Vagina (tissue), 2 donors: ENCODE data around the gene CCDC13. TPM values are rescaled to one million over a fixed set of nuclear protein-coding genes. Genes with fewer than 3 reads are reported as not detected.
A peak's percentile ranks its signal among the peaks of the same experiment; 100 is the strongest.

Experiments
- DNase-seq, 2 donors: peaks; one replicate each; pipeline ENCODE4 v3.0.0-alpha.2; 2017; ENCODE audit errors: extremely low spot score in 2 of 2
- H3K27ac ChIP-seq: fragments of 200-600 bp; sonication (generic); one replicate; pipeline ENCODE4 v1.5.1; 2019
- H3K27me3 ChIP-seq: fragments of 200-600 bp; sonication (generic); one replicate; pipeline ENCODE4 v1.5.1; 2019
- H3K36me3 ChIP-seq, 2 donors: fragments of 200-600 bp; sonication (generic); one replicate each; pipeline ENCODE4 v1.5.1; 2017 to 2019
- H3K4me1 ChIP-seq: fragments of 200-600 bp; sonication (generic); one replicate; pipeline ENCODE4 v1.5.1; 2019
- H3K4me3 ChIP-seq, 2 donors: fragments of 200-600 bp; sonication (generic); 1 replicate in 1 of 2; 2 replicates in 1 of 2; pipeline ENCODE4 v1.5.1; 2016 to 2019
- H3K9me3 ChIP-seq: fragments of 200-600 bp; sonication (generic); one replicate; pipeline ENCODE4 v1.5.1; 2019
- CTCF ChIP-seq, 3 experiments: fragments of 450-650 bp in 2 of 3; fragments of 200-600 bp in 1 of 3; sonication (generic) in 1 of 3; IDR thresholded peaks; one replicate each; pipeline ENCODE4 v1.5.1; 2017 to 2019; ENCODE audit warnings: antibody characterized with exemption in 3 of 3, mild to moderate bottlenecking in 2 of 3, moderate library complexity in 2 of 3
- POLR2A ChIP-seq, 2 donors: fragments of 450-650 bp; IDR thresholded peaks; one replicate each; pipeline ENCODE4 v1.6.1; 2017; ENCODE audit warnings: antibody characterized with exemption in 2 of 2, mild to moderate bottlenecking in 2 of 2, moderate library complexity in 2 of 2
- POLR2AphosphoS5 ChIP-seq, 2 donors: sonication (generic); formaldehyde crosslinking; IDR thresholded peaks; one replicate each; pipeline ENCODE4 v1.9.0; 2017; ENCODE audit warnings: antibody characterized with exemption in 2 of 2, mild to moderate bottlenecking in 2 of 2, low read depth in 1 of 2; ENCODE audit not compliant: insufficient read depth in 1 of 2
- intact Hi-C: fragments of 100-400 bp; cut with DNase I; formaldehyde crosslinking; loops from one replicate; pipeline ENCODE4 v1.15.1; 2023
- total RNA-seq: library from RNA; depleted of rRNA; stranded (reverse); fragments of >200 nt; gene quantifications from one replicate; pipeline ENCODE4 v1.2.3, GENCODE V29; 2016

CCDC13 gene
- total RNA-seq, 1 donor from 2014 or later, result 1.2 TPM

GRCh38 chr3:42790714-42791229, 17.7 kb upstream of the CCDC13 start:
- TF ChIP-seq CTCF (IDR thresholded peaks at IDR 0.05) (no peak), POLR2A (IDR thresholded peaks at IDR 0.05) (no peak), POLR2AphosphoS5 (IDR thresholded peaks at IDR 0.05; ENCODE audit: insufficient read depth in 1 of 2, low read depth in 1 of 2) (no peak)
- no peak for DNase-seq
- intact Hi-C loops, result no loop called here
- Histone ChIP-seq H3K27me3 (no peaks in the 10 kb centered on the region), H3K4me3 (no peak overlapping the region), H3K9me3 (no peaks in the 10 kb centered on the region), H3K36me3 (peaks cover 0 to 29% of the 10 kb centered on the region in 2 donors), H3K4me1 (no peaks in the 10 kb centered on the region), H3K27ac (no peak overlapping the region)

- intact Hi-C loops, result loop anchor here (10.0 kb wide), 1 partner anchor 58 kb away; no protein-coding TSS in a partner anchor
- Histone ChIP-seq H3K27me3 (no peaks in the 10 kb centered on the region), H3K36me3 (peaks cover 0 to 33% of the 10 kb centered on the region in 2 donors)
These were observed 13.6 kb upstream of the CCDC13 start for GRCh38 chr3:42786631-42787030.

GRCh38 chr3:42786212-42786611, 13.2 kb upstream of the CCDC13 start:
- intact Hi-C loops, result loop anchor here (10.0 kb wide), 1 partner anchor 59 kb away; no protein-coding TSS in a partner anchor
- peaks cover 0 to 33% of the 10 kb centered on the region in 2 donors for H3K36me3 ChIP-seq
- H3K9me3 ChIP-seq, result no peaks in the 10 kb centered on the region
- TF ChIP-seq POLR2A (IDR thresholded peaks at IDR 0.05) (no peak), POLR2AphosphoS5 (IDR thresholded peaks at IDR 0.05; ENCODE audit: insufficient read depth in 1 of 2, low read depth in 1 of 2) (no peak), CTCF (IDR thresholded peaks at IDR 0.05) (no peak)
- no peaks in the 10 kb centered on the region for H3K27me3 ChIP-seq
- H3K4me3 ChIP-seq, result no peak overlapping the region
- no peak for DNase-seq
- H3K4me1 ChIP-seq, result no peaks in the 10 kb centered on the region
- H3K27ac ChIP-seq, result no peak overlapping the region

More at GRCh38 chr3:42786631-42787030, 13.6 kb upstream of the CCDC13 start:
- Histone ChIP-seq H3K4me3 (no peak overlapping the region), H3K27ac (no peak overlapping the region), H3K9me3 (no peaks in the 10 kb centered on the region), H3K4me1 (no peaks in the 10 kb centered on the region)
- no peak for TF ChIP-seq POLR2A (IDR thresholded peaks at IDR 0.05)
- no peak for TF ChIP-seq POLR2AphosphoS5 (IDR thresholded peaks at IDR 0.05; ENCODE audit: insufficient read depth in 1 of 2, low read depth in 1 of 2)
- no peak for TF ChIP-seq CTCF (IDR thresholded peaks at IDR 0.05)
- no peak for DNase-seq

GRCh38 chr3:42780892-42781700, 8.0 kb upstream of the CCDC13 start:
- peak; percentile 14 to 18 for TF ChIP-seq POLR2AphosphoS5 (IDR thresholded peaks at IDR 0.05; ENCODE audit: insufficient read depth in 1 of 2, low read depth in 1 of 2)
- TF ChIP-seq CTCF (IDR thresholded peaks at IDR 0.05), result peak; percentile 75 to 96 (median 95)
- TF ChIP-seq POLR2A (IDR thresholded peaks at IDR 0.05), result no peak
- H3K27ac ChIP-seq, result peak overlapping the region; percentile 66
- peaks cover 15% of the 10 kb centered on the region for H3K4me1 ChIP-seq
- no peak overlapping the region for H3K4me3 ChIP-seq
- H3K36me3 ChIP-seq, result peaks cover 0 to 21% of the 10 kb centered on the region in 2 donors
- H3K9me3 ChIP-seq, result no peaks in the 10 kb centered on the region
- no peaks in the 10 kb centered on the region for H3K27me3 ChIP-seq
- intact Hi-C loops, result loop anchor here (5.0 to 10.0 kb wide), 2 partner anchors 64 to 101 kb away; no protein-coding TSS in a partner anchor
- DNase-seq, result no peak
